Ishikawa (cell line): Measurements from ENCODE around the gene C2orf66.

Source experiments
- EGR1 ChIP-seq: IDR thresholded peaks from 2 replicates; pipeline ENCODE4 v1.6.1; 2012
- EP300 ChIP-seq: IDR thresholded peaks from 2 replicates; pipeline ENCODE4 v1.6.1; 2012; ENCODE audit warnings: borderline replicate concordance
- FOXM1 ChIP-seq: IDR thresholded peaks from 2 replicates; pipeline ENCODE4 v1.6.1; 2012; ENCODE audit warnings: low read depth, borderline replicate concordance
- NFIC ChIP-seq: IDR thresholded peaks from 2 replicates; pipeline ENCODE4 v1.6.1; 2012
- RAD21 ChIP-seq: IDR thresholded peaks from 2 replicates; pipeline ENCODE4 v1.6.1; 2012; ENCODE audit warnings: low read depth
- REST ChIP-seq: IDR thresholded peaks from 2 replicates; pipeline ENCODE4 v1.6.1; 2012; ENCODE audit warnings: low read depth, mild to moderate bottlenecking
- TAF1 ChIP-seq: IDR thresholded peaks from 2 replicates; pipeline ENCODE4 v1.6.1; 2012; ENCODE audit warnings: low read depth, mild to moderate bottlenecking
- TCF12 ChIP-seq: IDR thresholded peaks from 2 replicates; pipeline ENCODE4 v1.6.1; 2012; ENCODE audit warnings: low read depth
- YY1 ChIP-seq: IDR thresholded peaks from 2 replicates; pipeline ENCODE4 v1.6.1; 2012; ENCODE audit warnings: low read depth
- ZBTB7A ChIP-seq: IDR thresholded peaks from 2 replicates; pipeline ENCODE4 v1.6.1; 2012; ENCODE audit warnings: low read depth

DNA sequence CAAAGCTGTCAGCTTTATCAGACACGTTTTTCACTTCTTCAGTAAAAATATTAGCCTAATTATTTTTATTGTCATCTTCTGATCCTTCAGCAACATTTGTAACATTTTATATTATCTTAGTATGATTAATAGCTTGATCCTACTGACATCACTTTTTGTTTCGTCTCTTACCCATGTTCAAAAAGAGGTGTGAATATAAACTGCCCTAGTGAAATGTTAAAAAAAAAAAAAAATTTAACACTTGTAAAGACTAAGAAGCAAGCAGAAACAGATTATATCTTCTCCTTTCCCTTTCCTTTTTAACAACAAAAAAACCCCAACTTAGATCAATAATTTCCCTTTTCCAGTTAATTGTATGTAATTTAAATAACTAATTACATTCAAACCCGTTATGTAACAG is 36.2 kb upstream of the C2orf66 start:
- no peak for TF ChIP-seq RAD21
- no peak for TF ChIP-seq EGR1
- TF ChIP-seq NFIC = no peak
- no peak for TF ChIP-seq REST
- no peak for TF ChIP-seq FOXM1
- TF ChIP-seq TAF1 = no peak
- no peak for TF ChIP-seq EP300
- TF ChIP-seq YY1 = no peak
- TF ChIP-seq TCF12 = no peak
- TF ChIP-seq ZBTB7A = no peak
